Measurements from ENCODE around the gene EDIL3.

GRCh38 chr5:84168841-84169240, 215.8 kb downstream of the EDIL3 start:
- TF ChIP-seq, protein P1, sequence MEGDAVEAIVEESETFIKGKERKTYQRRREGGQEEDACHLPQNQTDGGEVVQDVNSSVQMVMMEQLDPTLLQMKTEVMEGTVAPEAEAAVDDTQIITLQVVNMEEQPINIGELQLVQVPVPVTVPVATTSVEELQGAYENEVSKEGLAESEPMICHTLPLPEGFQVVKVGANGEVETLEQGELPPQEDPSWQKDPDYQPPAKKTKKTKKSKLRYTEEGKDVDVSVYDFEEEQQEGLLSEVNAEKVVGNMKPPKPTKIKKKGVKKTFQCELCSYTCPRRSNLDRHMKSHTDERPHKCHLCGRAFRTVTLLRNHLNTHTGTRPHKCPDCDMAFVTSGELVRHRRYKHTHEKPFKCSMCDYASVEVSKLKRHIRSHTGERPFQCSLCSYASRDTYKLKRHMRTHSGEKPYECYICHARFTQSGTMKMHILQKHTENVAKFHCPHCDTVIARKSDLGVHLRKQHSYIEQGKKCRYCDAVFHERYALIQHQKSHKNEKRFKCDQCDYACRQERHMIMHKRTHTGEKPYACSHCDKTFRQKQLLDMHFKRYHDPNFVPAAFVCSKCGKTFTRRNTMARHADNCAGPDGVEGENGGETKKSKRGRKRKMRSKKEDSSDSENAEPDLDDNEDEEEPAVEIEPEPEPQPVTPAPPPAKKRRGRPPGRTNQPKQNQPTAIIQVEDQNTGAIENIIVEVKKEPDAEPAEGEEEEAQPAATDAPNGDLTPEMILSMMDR (IDR thresholded peaks at IDR 0.05) = no peak
- no peak for TF ChIP-seq POLR2AphosphoS5 (IDR thresholded peaks at IDR 0.05)
- no peak for TF ChIP-seq POLR2A (IDR thresholded peaks at IDR 0.05)
- TF ChIP-seq EP300 (IDR thresholded peaks at IDR 0.05) = no peak

Data from sigmoid colon (tissue), 4 donors.